Activated CD8-positive, alpha-beta T cell treated with anti-CD3 and anti-CD28 coated beads for 36 hours (primary cell): Measurements from ENCODE around the gene RARRES1. TPM values are rescaled to one million over a fixed set of nuclear protein-coding genes. Genes with fewer than 3 reads are reported as not detected.
A peak's percentile ranks its signal among the peaks of the same experiment; 100 is the strongest.

Source experiments
- ATAC-seq: fragments of 200-7000 bp; cut with Tn5 transposase; one replicate; pipeline ENCODE4 v1.10.0; 2021; ENCODE audit warnings: mild to moderate bottlenecking, moderate library complexity
- CTCF ChIA-PET: fragments of 350-600 bp; sonication (Branson Sonifier 250); formaldehyde crosslinking; loops from one replicate; lab custom pipeline; 2021; ENCODE audit warnings: antibody characterized with exemption; lab: Charles Lee
- POLR2A ChIA-PET: fragments of 350-600 bp; sonication (Branson Sonifier 250); formaldehyde crosslinking; loops from one replicate; lab custom pipeline; 2021; ENCODE audit warnings: antibody characterized with exemption; lab: Charles Lee
- DNase-seq: peaks from one replicate; pipeline ENCODE4 v3.0.0-alpha.2; 2020
- H3K27ac Mint-ChIP-seq: one replicate; pipeline ENCODE4 v1.8.0; 2021; ENCODE audit warnings: mild to moderate bottlenecking, mixed read lengths
- H3K27me3 Mint-ChIP-seq: one replicate; pipeline ENCODE4 v1.8.0; 2021; ENCODE audit warnings: mixed read lengths
- H3K36me3 Mint-ChIP-seq: one replicate; pipeline ENCODE4 v1.8.0; 2021; ENCODE audit warnings: low read depth, mixed read lengths
- H3K4me1 Mint-ChIP-seq: one replicate; pipeline ENCODE4 v1.8.0; 2021; ENCODE audit warnings: low read depth, mixed read lengths
- H3K4me3 Mint-ChIP-seq: one replicate; pipeline ENCODE4 v1.8.0; 2021; ENCODE audit warnings: mild to moderate bottlenecking, moderate library complexity, mixed read lengths
- H3K9me3 Mint-ChIP-seq: one replicate; pipeline ENCODE4 v1.8.0; 2021; ENCODE audit warnings: mixed read lengths
- intact Hi-C: fragments of 100-400 bp; cut with micrococcal nuclease; formaldehyde crosslinking; loops from one replicate; pipeline ENCODE4 v1.10.0; 2022
- total RNA-seq, 2 experiments: library from RNA; stranded (reverse); gene quantifications; one replicate each; pipeline ENCODE4 v1.2.3, GENCODE V29; 2021
- TF ChIP-seq, protein P1 (sequence below): fragments of 200-600 bp; IDR thresholded peaks from one replicate; pipeline ENCODE4 v1.8.0; 2022; ENCODE audit warnings: antibody characterized with exemption, mild to moderate bottlenecking

Gene RARRES1
- total RNA-seq, 2 experiments from 2014 or later, result not detected

DNA sequence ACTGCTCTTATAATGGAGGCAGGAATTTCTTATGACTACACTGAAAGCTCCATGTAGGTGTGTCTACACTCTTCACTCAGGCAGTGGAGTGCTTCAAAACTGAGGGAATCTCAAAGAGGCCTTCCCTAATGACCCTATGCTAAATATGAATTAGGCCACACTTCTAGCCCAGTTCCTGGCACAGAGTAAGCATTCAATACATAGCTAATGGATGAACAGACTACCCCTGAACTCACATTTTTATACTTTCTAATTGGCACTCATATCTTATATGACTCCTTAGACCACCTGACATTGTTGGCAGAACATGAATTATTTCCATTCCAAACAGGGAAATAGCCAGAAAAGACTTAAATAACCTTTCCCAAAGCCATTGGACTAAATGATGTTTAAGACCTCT lies 3.4 kb downstream of the RARRES1 start:
- TF ChIP-seq, protein P1, sequence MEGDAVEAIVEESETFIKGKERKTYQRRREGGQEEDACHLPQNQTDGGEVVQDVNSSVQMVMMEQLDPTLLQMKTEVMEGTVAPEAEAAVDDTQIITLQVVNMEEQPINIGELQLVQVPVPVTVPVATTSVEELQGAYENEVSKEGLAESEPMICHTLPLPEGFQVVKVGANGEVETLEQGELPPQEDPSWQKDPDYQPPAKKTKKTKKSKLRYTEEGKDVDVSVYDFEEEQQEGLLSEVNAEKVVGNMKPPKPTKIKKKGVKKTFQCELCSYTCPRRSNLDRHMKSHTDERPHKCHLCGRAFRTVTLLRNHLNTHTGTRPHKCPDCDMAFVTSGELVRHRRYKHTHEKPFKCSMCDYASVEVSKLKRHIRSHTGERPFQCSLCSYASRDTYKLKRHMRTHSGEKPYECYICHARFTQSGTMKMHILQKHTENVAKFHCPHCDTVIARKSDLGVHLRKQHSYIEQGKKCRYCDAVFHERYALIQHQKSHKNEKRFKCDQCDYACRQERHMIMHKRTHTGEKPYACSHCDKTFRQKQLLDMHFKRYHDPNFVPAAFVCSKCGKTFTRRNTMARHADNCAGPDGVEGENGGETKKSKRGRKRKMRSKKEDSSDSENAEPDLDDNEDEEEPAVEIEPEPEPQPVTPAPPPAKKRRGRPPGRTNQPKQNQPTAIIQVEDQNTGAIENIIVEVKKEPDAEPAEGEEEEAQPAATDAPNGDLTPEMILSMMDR, result no peak
- peaks cover 2% of the 10 kb centered on the region for H3K27me3 Mint-ChIP-seq
- ChIA-PET CTCF (interaction anchor here (1.1 to 4.1 kb wide), 9 partner anchors 13 to 158 kb away, joined by 3 to 118 read pairs (median 18); partner anchors contain the start of genes MFSD1 and MLF1), POLR2A (interaction anchor here (1.9 kb wide), 1 partner anchor 62 kb away, joined by 4 read pairs; no protein-coding TSS in a partner anchor)
- H3K9me3 Mint-ChIP-seq, result no peaks in the 10 kb centered on the region
- no peak for DNase-seq
- no peak overlapping the region for H3K27ac Mint-ChIP-seq
- H3K36me3 Mint-ChIP-seq, result peaks cover 2% of the 10 kb centered on the region
- intact Hi-C loops, result no loop called here
- no peak overlapping the region for H3K4me3 Mint-ChIP-seq
- H3K4me1 Mint-ChIP-seq, result peaks cover 22% of the 10 kb centered on the region
- ATAC-seq, result no peak

- Mint-ChIP-seq H3K36me3 (peaks cover under 1% of the 10 kb centered on the region), H3K4me3 (no peak overlapping the region), H3K9me3 (no peaks in the 10 kb centered on the region), H3K27me3 (peaks cover 2% of the 10 kb centered on the region), H3K27ac (no peak overlapping the region), H3K4me1 (peaks cover 24% of the 10 kb centered on the region)
- POLR2A ChIA-PET, result interaction anchor here (1.9 kb wide), 1 partner anchor 63 kb away, joined by 4 read pairs; no protein-coding TSS in a partner anchor
- TF ChIP-seq, protein P1, result peak; percentile 54
- DNase-seq (no peak), ATAC-seq (no peak)
- intact Hi-C loops, result no loop called here
- CTCF ChIA-PET, result interaction anchor here (0.7 to 4.1 kb wide), 24 partner anchors 9 to 532 kb away, joined by 3 to 118 read pairs (median 7); partner anchors contain the start of genes GFM1, MFSD1 and MLF1
Measured at GRCh38 chr3:158728061-158728377, 4.2 kb downstream of the RARRES1 start.

DNA sequence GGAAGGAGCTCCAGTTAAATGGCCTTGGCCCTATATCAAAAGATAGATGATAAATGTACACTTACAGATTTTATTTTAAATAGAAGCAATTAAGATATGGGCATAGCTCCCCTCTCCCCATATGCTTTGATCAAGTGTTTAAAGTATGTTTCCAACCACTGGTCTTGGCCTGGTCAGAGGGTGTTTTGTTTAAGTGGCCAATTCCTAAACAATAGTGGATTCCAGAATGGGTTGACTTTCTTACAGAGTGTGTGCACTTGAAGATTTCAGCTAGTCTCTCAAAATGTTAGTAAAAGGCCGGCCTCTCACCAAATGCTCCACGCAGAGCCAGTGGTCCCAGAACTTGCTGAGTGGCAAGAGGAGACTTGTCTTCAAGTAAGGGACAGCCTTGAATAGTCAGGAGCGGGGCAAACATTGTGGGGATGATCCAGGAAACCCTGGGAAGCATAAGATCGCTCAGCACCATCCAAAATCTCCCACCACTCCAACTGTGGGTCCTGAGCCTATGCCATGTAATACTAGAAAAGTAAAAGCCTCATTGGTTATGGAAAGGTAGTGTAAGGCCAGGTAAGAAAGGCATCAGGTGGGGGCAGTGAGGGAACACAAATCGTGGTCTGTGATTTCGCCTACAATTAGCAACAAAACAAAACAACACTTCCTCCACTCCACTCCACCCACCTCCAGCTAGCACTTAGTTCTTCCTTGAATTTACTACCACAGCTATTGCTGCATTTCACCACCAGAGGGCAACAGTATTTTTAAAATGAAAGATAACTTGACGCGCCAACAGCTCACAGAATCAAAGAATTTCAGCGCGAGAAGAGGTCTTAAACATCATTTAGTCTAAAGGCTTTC lies 4.8 kb downstream of the RARRES1 start:
- Mint-ChIP-seq H3K27ac (no peak overlapping the region), H3K27me3 (peaks cover 2% of the 10 kb centered on the region), H3K9me3 (no peaks in the 10 kb centered on the region), H3K4me3 (no peak overlapping the region), H3K4me1 (peaks cover 27% of the 10 kb centered on the region), H3K36me3 (peaks cover 4% of the 10 kb centered on the region)
- ChIA-PET POLR2A (interaction anchor here (1.9 kb wide), 1 partner anchor 64 kb away, joined by 4 read pairs; no protein-coding TSS in a partner anchor), CTCF (interaction anchor here (0.7 to 4.1 kb wide), 28 partner anchors 9 to 532 kb away, joined by 3 to 118 read pairs (median 6); partner anchors contain the start of genes GFM1, MFSD1 and MLF1)
- DNase-seq (peak; percentile 67), ATAC-seq (peak; percentile 67)
- TF ChIP-seq, protein P1, result peak; percentile 70
- intact Hi-C loops, result loop anchor here (1.0 kb wide), 1 partner anchor 64 kb away; no protein-coding TSS in a partner anchor

DNA sequence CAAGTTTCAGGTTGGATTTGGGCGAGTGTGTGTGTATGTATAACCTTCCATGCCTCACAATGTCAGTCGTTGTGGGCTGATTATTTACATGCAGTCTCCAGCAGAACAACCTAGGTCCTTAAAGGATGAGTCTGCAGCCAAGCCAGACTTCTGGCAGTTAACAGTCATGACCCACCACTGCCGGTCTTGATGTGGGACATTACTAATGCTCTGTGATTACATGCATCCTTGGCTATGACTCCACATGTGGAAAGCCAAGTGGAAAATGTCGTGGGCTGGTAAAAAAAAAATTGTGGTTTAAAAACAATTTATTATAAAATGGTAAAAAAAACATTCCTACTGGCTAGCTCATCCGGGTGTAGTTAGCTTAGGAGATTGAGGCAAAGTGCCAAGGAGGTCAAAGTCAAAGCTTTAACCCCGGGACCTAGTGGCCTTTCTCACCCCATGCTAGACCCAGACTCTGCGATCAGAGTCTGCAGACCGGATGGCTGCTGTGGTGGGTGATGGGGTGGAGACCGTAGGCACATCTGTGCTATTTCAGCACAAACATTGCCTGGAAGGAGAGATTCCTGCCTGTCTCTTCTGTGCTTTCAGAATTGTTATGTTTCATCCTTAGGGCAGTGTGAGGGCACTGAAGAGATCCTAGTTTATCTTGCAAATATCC lies 6.8 kb downstream of the RARRES1 start:
- intact Hi-C loops, result no loop called here
- Mint-ChIP-seq H3K27ac (peak overlapping the region; percentile 2), H3K36me3 (peaks cover 17% of the 10 kb centered on the region), H3K27me3 (peaks cover 2% of the 10 kb centered on the region), H3K4me1 (peaks cover 34% of the 10 kb centered on the region), H3K4me3 (no peak overlapping the region), H3K9me3 (no peaks in the 10 kb centered on the region)
- ChIA-PET CTCF (interaction anchor here (0.7 to 4.1 kb wide), 6 partner anchors 9 to 535 kb away, joined by 3 to 118 read pairs (median 24); partner anchors contain the start of gene MFSD1), POLR2A (no interaction called here)
- peak; percentile 50 for ATAC-seq
- TF ChIP-seq, protein P1, result no peak
- peak; percentile 27 for DNase-seq
